NCI-H446 treated with DMSO at 0.1 percent for 48 hours (cell line): Measurements from ENCODE around the gene ALDH1L1.
"Not testable (repeated sequence)": the region's sequence is repeated elsewhere in the genome, so short reads cannot be mapped to it uniquely, and the experiment has no call there.

Experiments
- DNase-seq: peaks from one replicate; lab custom pipeline; 2025; lab: John Stamatoyannopoulos, UW

Gene ALDH1L1

GRCh38 chr3:126082362-126083137 lies 97.8 kb downstream of the ALDH1L1 start:
- no peak for DNase-seq

- DNase-seq, result no peak
These were observed 98.6 kb downstream of the ALDH1L1 start for GRCh38 chr3:126081618-126082361.

- DNase-seq, result no peak
These were observed 99.4 kb downstream of the ALDH1L1 start for GRCh38 chr3:126080970-126081369.

- DNase-seq, result no peak
These were observed 101.5 kb downstream of the ALDH1L1 start for GRCh38 chr3:126078866-126079265.

GRCh38 chr3:126077754-126078153 lies 102.6 kb downstream of the ALDH1L1 start:
- no peak for DNase-seq

GRCh38 chr3:126076140-126076539 lies 104.2 kb downstream of the ALDH1L1 start:
- DNase-seq, result no peak

GRCh38 chr3:126070146-126070545 lies 110.2 kb downstream of the ALDH1L1 start:
- DNase-seq, result no peak

GRCh38 chr3:126067959-126068358 lies 112.4 kb downstream of the ALDH1L1 start:
- no peak for DNase-seq

- not testable (repeated sequence) for DNase-seq
These were observed 113.7 kb downstream of the ALDH1L1 start for GRCh38 chr3:126066676-126067075.

- DNase-seq, result no peak
These were observed 114.5 kb downstream of the ALDH1L1 start for GRCh38 chr3:126065876-126066275.

GRCh38 chr3:126064627-126065258 lies 115.6 kb downstream of the ALDH1L1 start:
- no peak for DNase-seq

GRCh38 chr3:126063358-126063965 lies 116.9 kb downstream of the ALDH1L1 start:
- DNase-seq, result no peak

- DNase-seq, result no peak
These were observed 118.9 kb downstream of the ALDH1L1 start for GRCh38 chr3:126061301-126062032.

GRCh38 chr3:126060613-126061145 lies 119.7 kb downstream of the ALDH1L1 start:
- DNase-seq, result no peak

- no peak for DNase-seq
These were observed 121.7 kb downstream of the ALDH1L1 start for GRCh38 chr3:126058666-126059065.

GRCh38 chr3:126057936-126058335 lies 122.5 kb downstream of the ALDH1L1 start:
- DNase-seq, result no peak

GRCh38 chr3:126057501-126057819 lies 122.9 kb downstream of the ALDH1L1 start:
- DNase-seq, result no peak

- DNase-seq, result no peak
These were observed 123.5 kb downstream of the ALDH1L1 start for GRCh38 chr3:126056681-126057500.

- DNase-seq, result no peak
These were observed 124.3 kb downstream of the ALDH1L1 start for GRCh38 chr3:126056088-126056487.

- no peak for DNase-seq
These were observed 125.5 kb downstream of the ALDH1L1 start for GRCh38 chr3:126054870-126055269.
